Omental fat pad (tissue), 4 donors: ENCODE results near the gene PPP6R3. TPM values are rescaled to one million over a fixed set of nuclear protein-coding genes. Genes with fewer than 3 reads are reported as not detected.

Experiments
- ATAC-seq: fragments of 150-250 bp; one replicate; pipeline ENCODE4 v1.9.1; 2016; ENCODE audit warnings: mild to moderate bottlenecking, moderate library complexity; ENCODE audit not compliant: low FRiP score
- DNase-seq: peaks from one replicate; pipeline ENCODE4 v3.0.0-alpha.2; 2019; ENCODE audit warnings: low spot score
- CTCF ChIP-seq, 3 donors: fragments of 450-650 bp; IDR thresholded peaks; one replicate each; pipeline ENCODE4 v1.5.1; 2016 to 2017; ENCODE audit warnings: antibody characterized with exemption in 3 of 3, mild to moderate bottlenecking in 3 of 3, moderate library complexity in 2 of 3
- total RNA-seq, 4 donors: library from RNA; depleted of rRNA; stranded (reverse); fragments of >200 nt; gene quantifications; one replicate each; pipeline ENCODE4 v1.1.0, GENCODE V29; 2016

Gene PPP6R3
- total RNA-seq, 4 donors from 2014 or later = 104 to 137 (median 119) TPM

GRCh38 chr11:68545347-68545746 is 84.8 kb downstream of the PPP6R3 start:
- no peak for TF ChIP-seq CTCF (IDR thresholded peaks at IDR 0.05)
- no peak for DNase-seq
- ATAC-seq = no peak

- TF ChIP-seq CTCF (IDR thresholded peaks at IDR 0.05) = no peak
- DNase-seq (no peak), ATAC-seq (no peak)
Observed at GRCh38 chr11:68545796-68546195, 85.2 kb downstream of the PPP6R3 start.

GRCh38 chr11:68546555-68546954 is 86.0 kb downstream of the PPP6R3 start:
- ATAC-seq = no peak
- no peak for DNase-seq
- TF ChIP-seq CTCF (IDR thresholded peaks at IDR 0.05) = no peak

GRCh38 chr11:68549789-68550484 is 89.4 kb downstream of the PPP6R3 start:
- DNase-seq (no peak), ATAC-seq (no peak)
- TF ChIP-seq CTCF (IDR thresholded peaks at IDR 0.05) = no peak

- ATAC-seq = no peak
- TF ChIP-seq CTCF (IDR thresholded peaks at IDR 0.05) = no peak
- no peak for DNase-seq
Observed at GRCh38 chr11:68550485-68550817, 89.9 kb downstream of the PPP6R3 start.

GRCh38 chr11:68551223-68551622 is 90.7 kb downstream of the PPP6R3 start:
- DNase-seq = no peak
- TF ChIP-seq CTCF (IDR thresholded peaks at IDR 0.05) = no peak
- ATAC-seq = no peak

GRCh38 chr11:68551777-68552176 is 91.2 kb downstream of the PPP6R3 start:
- no peak for ATAC-seq
- no peak for TF ChIP-seq CTCF (IDR thresholded peaks at IDR 0.05)
- DNase-seq = no peak
